Nephron (organoid): Measurements from ENCODE around the gene WASL.

Experiments
- H3K27ac Mint-ChIP-seq, 3 experiments: 2 replicates each; pipeline ENCODE4 v1.8.0; 2020; ENCODE audit warnings: mixed read lengths in 3 of 3, mild to moderate bottlenecking in 2 of 3, moderate library complexity in 1 of 3
- H3K27me3 Mint-ChIP-seq: 2 replicates; pipeline ENCODE4 v1.8.0; 2021; ENCODE audit warnings: low read depth, mild to moderate bottlenecking, moderate library complexity, mixed read lengths
- H3K36me3 Mint-ChIP-seq: 2 replicates; pipeline ENCODE4 v1.8.0; 2020; ENCODE audit warnings: low read depth, mixed read lengths
- H3K4me1 Mint-ChIP-seq: 2 replicates; pipeline ENCODE4 v1.8.0; 2020; ENCODE audit warnings: mixed read lengths
- H3K4me3 Mint-ChIP-seq, 3 experiments: 2 replicates each; pipeline ENCODE4 v1.8.0; 2020; ENCODE audit warnings: mild to moderate bottlenecking in 3 of 3, mixed read lengths in 3 of 3, moderate library complexity in 2 of 3
- H3K9me3 Mint-ChIP-seq: 2 replicates; pipeline ENCODE4 v1.8.0; 2020; ENCODE audit warnings: mixed read lengths
- TF ChIP-seq, protein P1 (sequence below), 3 experiments: fragments of 200-600 bp; sonication (generic); IDR thresholded peaks; one replicate each; pipeline ENCODE4 v1.5.0; 2021; ENCODE audit warnings: antibody characterized with exemption in 3 of 3; ENCODE audit not compliant: unreplicated experiment in 3 of 3

WASL gene

DNA sequence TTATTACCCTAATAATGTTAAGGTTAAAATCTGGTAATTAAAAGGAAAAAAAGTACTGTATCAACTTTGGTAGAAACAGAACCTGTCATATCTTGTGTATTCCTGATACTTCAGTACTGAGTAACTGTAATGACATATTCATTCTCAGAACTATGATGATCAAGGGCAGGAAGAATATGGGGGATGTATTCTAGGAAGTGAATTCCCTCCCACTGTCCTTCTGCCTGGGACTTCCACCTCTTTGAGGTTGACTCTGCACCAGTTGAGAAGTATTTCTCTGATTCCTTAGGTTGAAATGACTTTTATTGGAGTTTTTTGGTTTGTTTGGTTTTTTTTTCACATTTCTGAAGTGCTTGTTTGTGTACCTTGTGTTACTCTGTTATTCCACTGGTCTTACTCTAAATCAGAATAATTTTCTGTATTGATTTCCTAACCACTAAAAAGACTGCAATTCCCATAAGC lies 36.9 kb downstream of the WASL start:
- peaks cover 21% of the 10 kb centered on the region for H3K36me3 Mint-ChIP-seq
- no peak overlapping the region for H3K4me3 Mint-ChIP-seq
- H3K9me3 Mint-ChIP-seq = no peaks in the 10 kb centered on the region
- H3K4me1 Mint-ChIP-seq = peaks cover 31% of the 10 kb centered on the region
- H3K27me3 Mint-ChIP-seq = no peaks in the 10 kb centered on the region
- TF ChIP-seq, protein P1, sequence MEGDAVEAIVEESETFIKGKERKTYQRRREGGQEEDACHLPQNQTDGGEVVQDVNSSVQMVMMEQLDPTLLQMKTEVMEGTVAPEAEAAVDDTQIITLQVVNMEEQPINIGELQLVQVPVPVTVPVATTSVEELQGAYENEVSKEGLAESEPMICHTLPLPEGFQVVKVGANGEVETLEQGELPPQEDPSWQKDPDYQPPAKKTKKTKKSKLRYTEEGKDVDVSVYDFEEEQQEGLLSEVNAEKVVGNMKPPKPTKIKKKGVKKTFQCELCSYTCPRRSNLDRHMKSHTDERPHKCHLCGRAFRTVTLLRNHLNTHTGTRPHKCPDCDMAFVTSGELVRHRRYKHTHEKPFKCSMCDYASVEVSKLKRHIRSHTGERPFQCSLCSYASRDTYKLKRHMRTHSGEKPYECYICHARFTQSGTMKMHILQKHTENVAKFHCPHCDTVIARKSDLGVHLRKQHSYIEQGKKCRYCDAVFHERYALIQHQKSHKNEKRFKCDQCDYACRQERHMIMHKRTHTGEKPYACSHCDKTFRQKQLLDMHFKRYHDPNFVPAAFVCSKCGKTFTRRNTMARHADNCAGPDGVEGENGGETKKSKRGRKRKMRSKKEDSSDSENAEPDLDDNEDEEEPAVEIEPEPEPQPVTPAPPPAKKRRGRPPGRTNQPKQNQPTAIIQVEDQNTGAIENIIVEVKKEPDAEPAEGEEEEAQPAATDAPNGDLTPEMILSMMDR (IDR thresholded peaks at IDR 0.05; ENCODE audit: unreplicated experiment in 3 of 3) = no peak
- H3K27ac Mint-ChIP-seq = peak overlapping the region; percentile 15 to 79 (median 48)

DNA sequence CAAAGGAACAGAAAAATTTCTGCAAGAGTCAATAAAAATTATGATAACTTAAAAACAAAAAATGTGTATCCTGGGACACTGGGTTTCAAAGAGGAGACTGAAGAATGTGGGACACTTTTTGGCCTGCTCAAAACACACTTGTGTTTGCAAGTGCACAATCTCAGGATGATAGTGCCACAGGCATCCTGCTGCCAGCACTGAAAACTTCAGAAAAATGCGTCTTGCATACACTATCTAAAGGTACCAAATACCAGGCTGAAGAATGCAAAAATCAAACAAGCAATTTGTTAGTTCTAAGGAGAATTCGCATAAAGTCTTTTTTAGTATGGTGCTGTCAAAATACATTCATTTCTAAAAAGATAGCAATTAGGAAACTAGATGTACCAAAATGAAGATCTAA lies 38.1 kb downstream of the WASL start:
- peaks cover 29% of the 10 kb centered on the region for H3K36me3 Mint-ChIP-seq
- peak overlapping the region; percentile 43 to 79 (median 62) for H3K27ac Mint-ChIP-seq

DNA sequence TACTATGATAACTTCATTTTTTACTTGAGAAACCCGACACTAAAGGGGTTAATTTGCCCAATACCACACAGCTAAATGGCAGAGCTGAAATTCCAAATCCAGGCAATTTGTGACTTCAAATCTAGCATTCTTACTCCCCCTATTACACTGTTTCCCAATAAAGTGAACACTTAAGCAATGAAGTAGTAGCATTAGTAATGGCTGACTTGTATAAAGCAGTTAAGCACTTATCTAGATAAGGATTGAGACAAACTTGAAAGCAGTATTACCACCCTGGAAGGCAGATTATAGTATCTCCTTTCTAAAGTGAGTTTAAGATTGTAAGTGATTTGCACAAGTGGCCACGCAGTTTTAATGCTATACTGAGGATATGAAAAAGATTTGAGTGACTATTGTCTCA lies 39.3 kb downstream of the WASL start:
- Mint-ChIP-seq H3K9me3 (no peaks in the 10 kb centered on the region), H3K4me3 (peak overlapping the region in 1 of 3 experiments; percentile 11), H3K4me1 (peaks cover 28% of the 10 kb centered on the region), H3K27me3 (no peaks in the 10 kb centered on the region), H3K36me3 (peaks cover 33% of the 10 kb centered on the region), H3K27ac (peak overlapping the region in 2 of 3 experiments; percentile 49 to 67)
- TF ChIP-seq, protein P1 (IDR thresholded peaks at IDR 0.05; ENCODE audit: unreplicated experiment in 3 of 3) = no peak

More for the DNA sequence above, 38.1 kb downstream of the WASL start:
- Mint-ChIP-seq H3K9me3 (no peaks in the 10 kb centered on the region), H3K4me3 (peak overlapping the region in 1 of 3 experiments; percentile 33), H3K4me1 (peaks cover 31% of the 10 kb centered on the region), H3K27me3 (no peaks in the 10 kb centered on the region)
- TF ChIP-seq, protein P1 (IDR thresholded peaks at IDR 0.05; ENCODE audit: unreplicated experiment in 3 of 3) = no peak

DNA sequence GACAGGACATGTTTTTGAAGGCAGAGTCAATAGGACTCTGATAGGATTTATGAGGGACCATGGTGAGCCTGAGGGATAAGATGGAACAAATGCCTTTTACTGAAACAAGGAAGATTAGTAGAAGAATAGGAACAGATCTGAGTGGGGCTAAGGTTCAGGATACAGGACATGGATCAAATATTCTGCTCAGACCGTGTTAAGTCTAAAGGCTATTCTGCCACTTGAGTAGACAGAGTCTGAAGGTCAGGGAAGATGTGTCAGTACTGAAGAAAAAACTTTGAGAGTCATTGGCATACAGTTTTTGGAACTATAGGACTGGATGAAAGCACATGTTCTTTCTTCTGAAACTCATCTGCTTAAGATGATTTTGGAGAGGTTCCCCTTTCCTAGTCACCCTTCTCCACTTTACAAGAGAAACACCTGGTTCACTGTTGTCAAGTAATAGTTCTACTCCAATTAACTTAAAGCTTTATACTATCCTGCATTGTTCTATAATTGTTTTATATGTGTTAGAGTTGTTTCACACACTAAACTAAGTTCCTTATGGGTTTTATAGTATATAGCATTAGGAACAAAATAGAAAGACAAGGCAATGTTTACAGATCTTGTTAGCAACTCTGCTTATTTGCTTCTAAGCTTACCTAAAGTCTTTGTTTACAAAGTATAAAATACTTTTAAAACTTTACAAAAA lies 43.4 kb downstream of the WASL start:
- no peaks in the 10 kb centered on the region for H3K9me3 Mint-ChIP-seq
- H3K4me3 Mint-ChIP-seq = no peak overlapping the region
- H3K27me3 Mint-ChIP-seq = no peaks in the 10 kb centered on the region
- peak overlapping the region in 1 of 3 experiments; percentile 1 for H3K27ac Mint-ChIP-seq
- peaks cover 51% of the 10 kb centered on the region for H3K36me3 Mint-ChIP-seq
- H3K4me1 Mint-ChIP-seq = peaks cover 10% of the 10 kb centered on the region
- TF ChIP-seq, protein P1 (IDR thresholded peaks at IDR 0.05; ENCODE audit: unreplicated experiment in 3 of 3) = no peak

DNA sequence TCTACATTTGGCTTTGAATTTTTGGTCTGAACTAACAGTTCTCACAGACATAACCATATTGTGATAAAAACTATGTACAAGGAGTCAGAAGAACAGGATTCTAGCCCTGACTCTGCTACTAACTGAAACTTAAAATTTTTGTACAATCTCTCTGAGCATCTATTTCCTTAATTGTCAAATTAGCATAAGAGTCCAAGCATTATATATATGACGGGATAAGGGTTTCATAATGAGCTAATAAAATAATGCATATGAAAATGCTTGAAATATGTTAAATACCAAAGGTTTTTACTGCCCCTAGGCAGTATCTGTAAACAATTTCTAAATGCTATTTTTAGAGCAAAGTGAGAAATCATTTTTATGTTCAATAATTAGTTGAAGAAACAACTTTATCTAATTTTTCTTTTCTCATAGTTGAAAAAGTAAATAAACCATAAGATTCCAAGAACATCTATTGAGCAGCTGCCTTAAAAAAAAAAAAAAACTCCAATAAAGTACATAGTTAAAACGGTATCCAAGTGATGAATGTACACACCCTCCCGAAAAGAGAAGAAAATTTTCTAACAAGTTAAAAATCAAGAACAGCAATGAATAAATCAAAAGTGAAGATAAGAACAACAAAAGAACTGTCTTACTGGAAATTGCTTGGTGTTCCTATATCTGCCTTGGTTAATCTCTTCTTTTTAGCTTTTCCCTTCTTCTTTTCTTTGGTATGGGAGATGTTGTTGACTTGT lies 52.7 kb downstream of the WASL start:
- Mint-ChIP-seq H3K27ac (peak overlapping the region in 1 of 3 experiments; percentile 40), H3K4me1 (no peaks in the 10 kb centered on the region)
- TF ChIP-seq, protein P1 (IDR thresholded peaks at IDR 0.05; ENCODE audit: unreplicated experiment in 3 of 3) = no peak

More for the DNA sequence above, 52.7 kb downstream of the WASL start:
- H3K36me3 Mint-ChIP-seq = peaks cover 69% of the 10 kb centered on the region
- no peaks in the 10 kb centered on the region for H3K9me3 Mint-ChIP-seq
- H3K27me3 Mint-ChIP-seq = no peaks in the 10 kb centered on the region
- H3K4me3 Mint-ChIP-seq = no peak overlapping the region
